Measurements from ENCODE around the gene MST1.

The MST1 gene

DNA sequence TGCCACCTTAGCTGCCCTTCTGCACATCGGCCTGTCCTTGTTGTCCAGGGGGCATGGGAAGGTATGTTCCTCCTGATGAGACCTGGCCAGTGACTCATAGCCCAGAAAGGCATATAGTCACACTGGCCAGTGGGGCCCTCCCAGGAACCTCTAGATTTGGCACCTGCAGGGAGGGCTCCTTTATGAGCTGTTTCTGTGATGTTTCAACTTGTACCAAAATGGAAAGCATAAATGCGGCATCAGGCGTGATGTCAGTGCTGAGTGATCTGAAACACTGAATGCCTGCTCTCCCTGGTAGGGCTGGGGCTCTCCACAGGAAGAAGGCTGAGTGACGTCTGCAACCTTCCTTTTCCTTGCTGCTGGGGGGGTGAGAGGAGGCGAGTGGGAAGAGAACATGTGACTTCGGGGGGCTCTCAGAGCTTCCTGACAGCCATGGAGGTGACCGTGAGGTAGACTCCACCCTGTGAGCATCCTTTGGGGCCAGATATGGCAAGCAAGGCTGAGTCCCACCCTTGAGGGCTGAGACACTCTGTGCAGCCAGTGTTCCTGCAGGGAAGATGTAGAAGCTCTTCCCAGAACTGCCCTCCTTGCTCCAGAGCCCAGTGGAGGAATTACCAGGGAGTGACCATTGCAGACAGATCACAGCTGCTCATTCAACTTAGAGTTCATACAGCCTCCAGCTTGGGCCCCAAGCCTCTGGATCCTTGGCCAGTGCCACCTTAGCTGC is 52.2 kb downstream of the MST1 start (continued):
- TF ChIP-seq, protein P1, sequence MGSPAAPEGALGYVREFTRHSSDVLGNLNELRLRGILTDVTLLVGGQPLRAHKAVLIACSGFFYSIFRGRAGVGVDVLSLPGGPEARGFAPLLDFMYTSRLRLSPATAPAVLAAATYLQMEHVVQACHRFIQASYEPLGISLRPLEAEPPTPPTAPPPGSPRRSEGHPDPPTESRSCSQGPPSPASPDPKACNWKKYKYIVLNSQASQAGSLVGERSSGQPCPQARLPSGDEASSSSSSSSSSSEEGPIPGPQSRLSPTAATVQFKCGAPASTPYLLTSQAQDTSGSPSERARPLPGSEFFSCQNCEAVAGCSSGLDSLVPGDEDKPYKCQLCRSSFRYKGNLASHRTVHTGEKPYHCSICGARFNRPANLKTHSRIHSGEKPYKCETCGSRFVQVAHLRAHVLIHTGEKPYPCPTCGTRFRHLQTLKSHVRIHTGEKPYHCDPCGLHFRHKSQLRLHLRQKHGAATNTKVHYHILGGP (tag by site-specific recombination; IDR thresholded peaks at IDR 0.05), result no peak
- no peak for TF ChIP-seq ZNF416 (tag by site-specific recombination; IDR thresholded peaks at IDR 0.05)

GRCh38 chr3:49634736-49635135 is 54.5 kb downstream of the MST1 start:
- Histone ChIP-seq H3K27ac (ENCODE audit: extremely low read depth, low read depth, low read length) (no peak overlapping the region), H3K36me3 (ENCODE audit: control insufficient read depth in 2 of 2, insufficient read depth in 1 of 2, low read length in 2 of 2) (no peaks in the 10 kb centered on the region), H3K4me3 (ENCODE audit: low read depth, low read length) (no peak overlapping the region), H3K4me1 (ENCODE audit: control insufficient read depth, insufficient read depth, low read length) (no peaks in the 10 kb centered on the region), H3K9me3 (ENCODE audit: control insufficient read depth, insufficient read depth, low read depth, low read length) (no peaks in the 10 kb centered on the region)
- TF ChIP-seq ZNF416 (tag by site-specific recombination; IDR thresholded peaks at IDR 0.05) (no peak), ZNF391 (tag by site-specific recombination; IDR thresholded peaks at IDR 0.05; ENCODE audit: borderline replicate concordance, low read depth) (no peak), ZNF555 (tag by site-specific recombination; conservative IDR thresholded peaks at IDR 0.05) (no peak), ZNF26 (tag by site-specific recombination; IDR thresholded peaks at IDR 0.05) (no peak), ZNF114 (tag by site-specific recombination; IDR thresholded peaks at IDR 0.05) (no peak), ZIC2 (tag by site-specific recombination; IDR thresholded peaks at IDR 0.05) (no peak), PRDM2 (tag by site-specific recombination; IDR thresholded peaks at IDR 0.05; ENCODE audit: borderline replicate concordance) (no peak), ZNF548 (tag by site-specific recombination; IDR thresholded peaks at IDR 0.05) (no peak), ZNF600 (tag by site-specific recombination; IDR thresholded peaks at IDR 0.05) (no peak), EGR2 (tag by site-specific recombination; IDR thresholded peaks at IDR 0.05; ENCODE audit: low read depth) (no peak), ZNF544 (tag by site-specific recombination; IDR thresholded peaks at IDR 0.05) (no peak), ZNF140 (tag by site-specific recombination; IDR thresholded peaks at IDR 0.05) (no peak), ZNF530 (tag by site-specific recombination; IDR thresholded peaks at IDR 0.05; ENCODE audit: low read depth) (no peak)
- TF ChIP-seq, protein P2, sequence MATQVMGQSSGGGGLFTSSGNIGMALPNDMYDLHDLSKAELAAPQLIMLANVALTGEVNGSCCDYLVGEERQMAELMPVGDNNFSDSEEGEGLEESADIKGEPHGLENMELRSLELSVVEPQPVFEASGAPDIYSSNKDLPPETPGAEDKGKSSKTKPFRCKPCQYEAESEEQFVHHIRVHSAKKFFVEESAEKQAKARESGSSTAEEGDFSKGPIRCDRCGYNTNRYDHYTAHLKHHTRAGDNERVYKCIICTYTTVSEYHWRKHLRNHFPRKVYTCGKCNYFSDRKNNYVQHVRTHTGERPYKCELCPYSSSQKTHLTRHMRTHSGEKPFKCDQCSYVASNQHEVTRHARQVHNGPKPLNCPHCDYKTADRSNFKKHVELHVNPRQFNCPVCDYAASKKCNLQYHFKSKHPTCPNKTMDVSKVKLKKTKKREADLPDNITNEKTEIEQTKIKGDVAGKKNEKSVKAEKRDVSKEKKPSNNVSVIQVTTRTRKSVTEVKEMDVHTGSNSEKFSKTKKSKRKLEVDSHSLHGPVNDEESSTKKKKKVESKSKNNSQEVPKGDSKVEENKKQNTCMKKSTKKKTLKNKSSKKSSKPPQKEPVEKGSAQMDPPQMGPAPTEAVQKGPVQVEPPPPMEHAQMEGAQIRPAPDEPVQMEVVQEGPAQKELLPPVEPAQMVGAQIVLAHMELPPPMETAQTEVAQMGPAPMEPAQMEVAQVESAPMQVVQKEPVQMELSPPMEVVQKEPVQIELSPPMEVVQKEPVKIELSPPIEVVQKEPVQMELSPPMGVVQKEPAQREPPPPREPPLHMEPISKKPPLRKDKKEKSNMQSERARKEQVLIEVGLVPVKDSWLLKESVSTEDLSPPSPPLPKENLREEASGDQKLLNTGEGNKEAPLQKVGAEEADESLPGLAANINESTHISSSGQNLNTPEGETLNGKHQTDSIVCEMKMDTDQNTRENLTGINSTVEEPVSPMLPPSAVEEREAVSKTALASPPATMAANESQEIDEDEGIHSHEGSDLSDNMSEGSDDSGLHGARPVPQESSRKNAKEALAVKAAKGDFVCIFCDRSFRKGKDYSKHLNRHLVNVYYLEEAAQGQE (tag by site-specific recombination; IDR thresholded peaks at IDR 0.05), result no peak
- CTCF ChIA-PET, result no interaction called here
- POLR2A ChIA-PET, result no interaction called here

All from HEK293 (cell line).